MM.1S (cell line): ENCODE data around the gene CD38.

Experiments used
- DNase-seq: peaks from one replicate; pipeline ENCODE4 v3.0.0-alpha.2; 2015
- H2AFZ ChIP-seq: fragments of 300-600 bp; sonication (generic); 2 replicates; pipeline ENCODE4 v1.6.0; 2016; ENCODE audit warnings: antibody characterized with exemption, low read length
- H3F3A ChIP-seq: fragments of 300-600 bp; sonication (generic); 2 replicates; pipeline ENCODE4 v1.6.1; 2016; ENCODE audit warnings: mild to moderate bottlenecking, antibody characterized with exemption, low read length, moderate library complexity, mixed read lengths; ENCODE audit not compliant: insufficient read depth
- H3K27ac ChIP-seq: fragments of 300-600 bp; sonication (generic); 2 replicates; pipeline ENCODE4 v1.5.1; 2016; ENCODE audit warnings: mild to moderate bottlenecking, low read length
- H3K27me3 ChIP-seq: fragments of 300-600 bp; sonication (generic); replicated peaks from 2 replicates; pipeline ENCODE4 v1.6.0; 2016; ENCODE audit warnings: low read length; ENCODE audit not compliant: insufficient read depth
- H3K36me3 ChIP-seq: fragments of 300-600 bp; sonication (generic); replicated peaks from 2 replicates; pipeline ENCODE4 v1.6.1; 2016; ENCODE audit warnings: mild to moderate bottlenecking, low read length, mixed read lengths; ENCODE audit not compliant: insufficient read depth
- H3K4me1 ChIP-seq: fragments of 300-600 bp; sonication (generic); 2 replicates; pipeline ENCODE4 v1.6.1; 2016; ENCODE audit warnings: low read length, mixed read lengths
- H3K4me2 ChIP-seq: fragments of 300-600 bp; sonication (generic); 2 replicates; pipeline ENCODE4 v1.6.0; 2016; ENCODE audit warnings: low read depth, low read length
- H3K4me3 ChIP-seq: fragments of 300-600 bp; sonication (generic); 2 replicates; pipeline ENCODE4 v1.5.1; 2016; ENCODE audit warnings: low read length, mixed read lengths
- H3K79me2 ChIP-seq: fragments of 300-600 bp; sonication (generic); 2 replicates; pipeline ENCODE4 v1.6.1; 2016; ENCODE audit warnings: mixed run types, low read length, mixed read lengths
- H3K9ac ChIP-seq: fragments of 300-600 bp; sonication (generic); 2 replicates; pipeline ENCODE4 v1.6.1; 2016; ENCODE audit warnings: low read length, mixed read lengths
- H3K9me2 ChIP-seq: fragments of 300-600 bp; sonication (generic); replicated peaks from 2 replicates; pipeline ENCODE4 v1.6.1; 2016; ENCODE audit warnings: mild to moderate bottlenecking, low read length, mixed read lengths; ENCODE audit not compliant: insufficient read depth
- H3K9me3 ChIP-seq: fragments of 300-600 bp; sonication (generic); replicated peaks from 2 replicates; pipeline ENCODE4 v1.6.1; 2016; ENCODE audit warnings: mild to moderate bottlenecking, low read length, mixed read lengths; ENCODE audit not compliant: insufficient read depth
- H4K20me1 ChIP-seq: fragments of 300-600 bp; sonication (generic); 2 replicates; pipeline ENCODE4 v1.6.1; 2016; ENCODE audit warnings: mild to moderate bottlenecking, low read length, moderate library complexity, mixed read lengths; ENCODE audit not compliant: insufficient read depth
- EZH2 ChIP-seq: fragments of 300-600 bp; sonication (generic); optimal IDR thresholded peaks from 2 replicates; pipeline ENCODE3; 2017; ENCODE audit warnings: low read depth, mild to moderate bottlenecking, antibody characterized with exemption, low read length, mixed read lengths
- EZH2phosphoT487 ChIP-seq: fragments of 300-600 bp; sonication (generic); IDR thresholded peaks from 2 replicates; pipeline ENCODE4 v1.6.1; 2018; ENCODE audit warnings: antibody characterized with exemption, low read length
- TF ChIP-seq, protein P1 (sequence below): fragments of 300-600 bp; sonication (generic); IDR thresholded peaks from 2 replicates; pipeline ENCODE4 v1.5.1; 2016; ENCODE audit warnings: antibody characterized with exemption, low read length, mixed read lengths

Gene CD38

DNA sequence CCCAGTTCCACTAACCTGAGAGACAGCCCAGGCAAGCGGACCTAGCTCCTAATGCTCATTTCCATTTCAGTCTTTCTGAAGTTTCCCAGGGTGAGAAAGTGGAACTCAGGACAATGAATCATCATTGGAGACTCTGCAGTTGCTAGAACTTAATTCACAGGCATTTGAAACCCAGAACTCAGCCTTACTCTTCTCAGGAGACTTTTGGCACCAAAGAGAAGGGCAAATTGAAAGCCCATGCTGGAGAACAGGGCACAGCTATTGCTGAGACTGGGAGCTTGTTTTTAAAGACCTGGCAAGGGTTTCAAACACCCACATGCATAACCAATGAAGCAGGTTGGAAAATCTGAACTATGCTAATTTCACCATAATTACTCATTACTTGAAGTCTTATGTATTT, 39.3 kb upstream of the CD38 start:
- H3K9me2 ChIP-seq, result no peaks in the 10 kb centered on the region
- H3K9ac ChIP-seq, result no peak overlapping the region
- H3K27ac ChIP-seq, result no peak overlapping the region
- H3K36me3 ChIP-seq, result no peaks in the 10 kb centered on the region
- H3K4me1 ChIP-seq, result no peaks in the 10 kb centered on the region
- no peaks in the 10 kb centered on the region for H3F3A ChIP-seq
- H4K20me1 ChIP-seq, result no peaks in the 10 kb centered on the region
- no peak overlapping the region for H3K4me2 ChIP-seq
- no peaks in the 10 kb centered on the region for H3K9me3 ChIP-seq
- no peaks in the 10 kb centered on the region for H3K79me2 ChIP-seq
- TF ChIP-seq EZH2 (no peak), EZH2phosphoT487 (no peak)
- TF ChIP-seq, protein P1, sequence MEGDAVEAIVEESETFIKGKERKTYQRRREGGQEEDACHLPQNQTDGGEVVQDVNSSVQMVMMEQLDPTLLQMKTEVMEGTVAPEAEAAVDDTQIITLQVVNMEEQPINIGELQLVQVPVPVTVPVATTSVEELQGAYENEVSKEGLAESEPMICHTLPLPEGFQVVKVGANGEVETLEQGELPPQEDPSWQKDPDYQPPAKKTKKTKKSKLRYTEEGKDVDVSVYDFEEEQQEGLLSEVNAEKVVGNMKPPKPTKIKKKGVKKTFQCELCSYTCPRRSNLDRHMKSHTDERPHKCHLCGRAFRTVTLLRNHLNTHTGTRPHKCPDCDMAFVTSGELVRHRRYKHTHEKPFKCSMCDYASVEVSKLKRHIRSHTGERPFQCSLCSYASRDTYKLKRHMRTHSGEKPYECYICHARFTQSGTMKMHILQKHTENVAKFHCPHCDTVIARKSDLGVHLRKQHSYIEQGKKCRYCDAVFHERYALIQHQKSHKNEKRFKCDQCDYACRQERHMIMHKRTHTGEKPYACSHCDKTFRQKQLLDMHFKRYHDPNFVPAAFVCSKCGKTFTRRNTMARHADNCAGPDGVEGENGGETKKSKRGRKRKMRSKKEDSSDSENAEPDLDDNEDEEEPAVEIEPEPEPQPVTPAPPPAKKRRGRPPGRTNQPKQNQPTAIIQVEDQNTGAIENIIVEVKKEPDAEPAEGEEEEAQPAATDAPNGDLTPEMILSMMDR, result no peak
- H2AFZ ChIP-seq, result no peak overlapping the region
- no peaks in the 10 kb centered on the region for H3K27me3 ChIP-seq
- DNase-seq, result no peak
- no peak overlapping the region for H3K4me3 ChIP-seq

DNA sequence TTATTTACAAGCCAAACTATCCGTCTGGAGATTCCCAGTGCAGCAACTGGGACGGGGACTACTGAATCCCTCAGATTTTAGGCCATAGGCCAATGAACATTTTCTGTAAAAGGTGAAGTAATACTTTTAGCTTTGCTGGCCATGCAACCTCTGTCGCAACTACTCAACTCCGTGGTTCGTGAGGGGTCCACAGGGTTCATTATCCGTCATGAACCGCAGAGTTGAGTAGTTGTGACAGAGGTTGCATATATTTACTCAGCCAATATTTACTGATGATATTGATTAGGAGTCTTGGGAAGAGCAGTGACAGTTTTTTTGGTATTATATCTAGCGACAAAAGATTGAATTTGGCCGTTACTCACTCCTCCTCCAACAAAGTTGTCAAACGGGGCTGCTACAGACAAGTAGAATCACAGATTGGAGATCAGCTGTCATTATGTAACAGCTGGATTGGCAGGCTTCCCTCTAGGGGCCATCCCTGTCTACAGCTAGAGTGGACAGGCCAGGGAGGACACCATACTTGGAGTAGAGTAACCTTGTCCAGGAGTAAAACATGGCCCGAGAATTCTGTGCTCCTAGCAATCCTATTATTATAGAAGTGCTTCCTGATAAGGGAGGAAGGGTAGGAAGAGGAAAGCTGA, 37.2 kb upstream of the CD38 start:
- H3K9me3 ChIP-seq, result no peaks in the 10 kb centered on the region
- no peaks in the 10 kb centered on the region for H3K79me2 ChIP-seq

DNA sequence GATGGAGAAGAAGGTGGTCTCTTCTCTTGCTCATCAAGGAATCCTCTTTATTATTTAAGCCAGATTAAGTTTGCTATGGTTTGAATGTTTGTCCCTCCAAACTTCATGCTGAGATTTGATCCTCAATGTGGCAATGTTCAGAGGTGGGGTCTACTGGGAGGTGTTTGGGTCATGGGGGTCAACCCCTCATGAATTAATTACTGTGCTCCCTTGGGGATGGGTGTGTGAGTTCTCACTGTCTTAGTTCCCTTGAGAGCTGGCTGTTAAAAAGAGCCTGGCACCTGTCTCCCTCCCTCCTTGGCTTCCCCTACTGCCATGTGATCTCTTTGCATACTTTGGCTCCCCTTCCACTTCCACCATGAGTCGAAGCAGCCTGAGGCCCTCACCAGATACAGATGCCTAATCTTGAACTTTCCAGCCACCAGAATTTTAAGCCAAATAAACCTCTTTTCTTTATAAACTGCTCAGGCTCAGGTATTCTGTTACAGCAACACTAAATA, 36.0 kb upstream of the CD38 start:
- no peaks in the 10 kb centered on the region for H4K20me1 ChIP-seq
- TF ChIP-seq, protein P1, result no peak
- no peak for TF ChIP-seq EZH2
- TF ChIP-seq EZH2phosphoT487, result no peak
- H3K4me3 ChIP-seq, result no peak overlapping the region
- H3K9me3 ChIP-seq, result no peaks in the 10 kb centered on the region
- H3K27me3 ChIP-seq, result no peaks in the 10 kb centered on the region
- H3K4me2 ChIP-seq, result no peak overlapping the region
- no peaks in the 10 kb centered on the region for H3K36me3 ChIP-seq
- no peak overlapping the region for H3K9ac ChIP-seq
- DNase-seq, result no peak
- H3K9me2 ChIP-seq, result no peaks in the 10 kb centered on the region
- H3K27ac ChIP-seq, result no peak overlapping the region
- no peak overlapping the region for H2AFZ ChIP-seq
- no peaks in the 10 kb centered on the region for H3K79me2 ChIP-seq
- no peaks in the 10 kb centered on the region for H3K4me1 ChIP-seq
- H3F3A ChIP-seq, result no peaks in the 10 kb centered on the region

More for the DNA sequence above, 37.2 kb upstream of the CD38 start:
- no peaks in the 10 kb centered on the region for H4K20me1 ChIP-seq
- no peaks in the 10 kb centered on the region for H3K36me3 ChIP-seq
- no peaks in the 10 kb centered on the region for H3K27me3 ChIP-seq
- no peaks in the 10 kb centered on the region for H3F3A ChIP-seq
- no peak overlapping the region for H3K4me2 ChIP-seq
- no peaks in the 10 kb centered on the region for H3K4me1 ChIP-seq
- H2AFZ ChIP-seq, result no peak overlapping the region
- TF ChIP-seq, protein P1, result no peak
- TF ChIP-seq EZH2 (no peak), EZH2phosphoT487 (no peak)
- no peak overlapping the region for H3K27ac ChIP-seq
- DNase-seq, result no peak
- H3K9me2 ChIP-seq, result no peaks in the 10 kb centered on the region
- no peak overlapping the region for H3K4me3 ChIP-seq
- no peak overlapping the region for H3K9ac ChIP-seq
